Thyroid gland (tissue), 4 donors: ENCODE results near the gene TNS3. TPM values are rescaled to one million over a fixed set of nuclear protein-coding genes. Genes with fewer than 3 reads are reported as not detected.

ENCODE experiments used
- DNase-seq, 2 donors: peaks; one replicate each; pipeline ENCODE4 v3.0.0-alpha.2; 2019
- H3K27ac ChIP-seq, 3 donors: fragments of 200-600 bp; sonication (generic); 1 replicate in 2 of 3; 2 replicates in 1 of 3; pipeline ENCODE4 v1.5.1; 2016 to 2019; ENCODE audit warnings: mild to moderate bottlenecking in 1 of 3, moderate library complexity in 1 of 3
- H3K27me3 ChIP-seq: fragments of 200-600 bp; sonication (generic); one replicate; pipeline ENCODE4 v1.5.1; 2019
- H3K36me3 ChIP-seq, 2 donors: fragments of 200-600 bp; sonication (generic); one replicate each; pipeline ENCODE4 v1.5.1; 2016 to 2019
- H3K4me1 ChIP-seq, 2 donors: fragments of 200-600 bp; sonication (generic); one replicate each; pipeline ENCODE4 v1.5.1; 2017 to 2019
- H3K4me3 ChIP-seq, 3 donors: fragments of 200-600 bp; sonication (generic); replicated peaks in 1 of 3; 1 replicate in 2 of 3; 2 replicates in 1 of 3; pipeline ENCODE4 v1.5.1; 2016; ENCODE audit warnings: mild to moderate bottlenecking in 1 of 3
- H3K9me3 ChIP-seq: fragments of 200-600 bp; sonication (generic); one replicate; pipeline ENCODE4 v1.5.1; 2017
- POLR2A ChIP-seq, 2 donors: fragments of 450-650 bp; IDR thresholded peaks; one replicate each; pipeline ENCODE4 v1.6.1; 2017; ENCODE audit warnings: antibody characterized with exemption in 2 of 2, mild to moderate bottlenecking in 2 of 2, moderate library complexity in 1 of 2
- WGBS, 2 donors: methylation state at CpG; one replicate each; pipeline ENCODE4 v1.1.5; 2017; 5-methylcytosine and 5-hydroxymethylcytosine counted together
- intact Hi-C: fragments of 100-400 bp; cut with DNase I; formaldehyde crosslinking; loops from one replicate; pipeline ENCODE4 v1.15.1; 2023
- total RNA-seq, 4 donors: library from RNA; depleted of rRNA; stranded (reverse); fragments of >200 nt; gene quantifications; one replicate each; pipeline ENCODE4 v1.2.3, GENCODE V29; 2016
- TF ChIP-seq, protein P1 (sequence below), 6 experiments: fragments of 200-600 bp in 3 of 6; fragments of 450-650 bp in 3 of 6; sonication (generic) in 3 of 6; IDR thresholded peaks; one replicate each; pipeline ENCODE4 v1.5.1; 2016 to 2019; ENCODE audit warnings: antibody characterized with exemption in 6 of 6, mild to moderate bottlenecking in 2 of 6, inconsistent platforms in 1 of 6, moderate library complexity in 1 of 6

TNS3 gene
- total RNA-seq, 4 donors from 2014 or later = 65.8 to 93.0 (median 80.7) TPM

DNA sequence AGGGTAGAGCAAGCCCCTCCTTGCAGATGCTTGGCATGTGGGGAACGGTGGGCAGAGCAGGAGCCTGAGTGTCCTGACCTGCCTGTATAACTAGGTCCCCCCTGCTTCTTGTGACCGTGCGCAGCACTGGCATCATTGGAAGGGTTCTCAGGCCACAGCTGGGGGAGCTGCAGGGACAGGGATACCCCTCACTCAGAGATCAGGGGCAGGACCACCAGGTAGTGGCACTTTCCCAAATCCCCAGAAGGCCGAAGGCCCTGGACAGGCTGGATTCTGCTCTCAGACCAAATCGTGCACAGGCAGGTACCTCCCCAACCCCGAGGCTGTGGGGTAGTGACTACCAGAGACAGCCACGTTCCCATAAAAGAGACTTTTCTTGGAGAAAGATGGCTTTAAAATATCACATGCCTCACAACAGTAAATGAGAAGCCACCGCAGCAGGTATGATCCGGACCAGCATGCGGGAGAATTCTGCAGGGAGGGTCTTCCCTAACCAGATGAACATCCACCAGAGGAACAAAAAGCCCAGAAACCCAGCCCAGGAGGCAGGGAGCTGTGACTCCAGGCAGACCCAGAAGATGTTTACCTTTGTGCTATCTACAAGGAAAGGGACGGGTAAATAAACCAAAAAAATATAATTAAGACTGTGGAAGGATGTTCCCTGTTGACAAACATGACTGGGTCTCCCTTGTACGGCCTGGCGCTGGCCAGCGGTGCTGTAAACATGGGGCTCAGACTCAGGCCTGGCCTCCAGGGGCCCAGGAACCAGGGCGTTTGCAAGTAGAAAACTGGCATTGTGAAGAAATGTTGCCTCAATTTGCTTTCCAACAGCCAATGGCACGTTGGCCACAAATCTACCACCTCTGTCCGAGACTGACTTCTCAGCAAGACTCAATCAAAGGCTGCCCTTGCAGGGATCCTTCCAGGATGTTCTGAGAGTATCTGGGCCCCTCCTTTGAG, 180.0 kb downstream of the TNS3 start:
- no peak for DNase-seq
- H3K9me3 ChIP-seq = no peaks in the 10 kb centered on the region

GRCh38 chr7:47400741-47401206, 181.1 kb downstream of the TNS3 start:
- intact Hi-C loops = no loop called here
- H3K9me3 ChIP-seq = no peaks in the 10 kb centered on the region
- peaks cover 32 to 38% of the 10 kb centered on the region in 2 donors for H3K4me1 ChIP-seq
- no peak overlapping the region for H3K4me3 ChIP-seq
- peak overlapping the region; percentile 12 to 81 (median 70) for H3K27ac ChIP-seq
- H3K36me3 ChIP-seq = peaks cover 9 to 11% of the 10 kb centered on the region in 2 donors
- 59 to 68% methylated on average over 12 to 21 of the region's 21 CpGs for WGBS, 2 donors
- no peaks in the 10 kb centered on the region for H3K27me3 ChIP-seq
- TF ChIP-seq, protein P1, sequence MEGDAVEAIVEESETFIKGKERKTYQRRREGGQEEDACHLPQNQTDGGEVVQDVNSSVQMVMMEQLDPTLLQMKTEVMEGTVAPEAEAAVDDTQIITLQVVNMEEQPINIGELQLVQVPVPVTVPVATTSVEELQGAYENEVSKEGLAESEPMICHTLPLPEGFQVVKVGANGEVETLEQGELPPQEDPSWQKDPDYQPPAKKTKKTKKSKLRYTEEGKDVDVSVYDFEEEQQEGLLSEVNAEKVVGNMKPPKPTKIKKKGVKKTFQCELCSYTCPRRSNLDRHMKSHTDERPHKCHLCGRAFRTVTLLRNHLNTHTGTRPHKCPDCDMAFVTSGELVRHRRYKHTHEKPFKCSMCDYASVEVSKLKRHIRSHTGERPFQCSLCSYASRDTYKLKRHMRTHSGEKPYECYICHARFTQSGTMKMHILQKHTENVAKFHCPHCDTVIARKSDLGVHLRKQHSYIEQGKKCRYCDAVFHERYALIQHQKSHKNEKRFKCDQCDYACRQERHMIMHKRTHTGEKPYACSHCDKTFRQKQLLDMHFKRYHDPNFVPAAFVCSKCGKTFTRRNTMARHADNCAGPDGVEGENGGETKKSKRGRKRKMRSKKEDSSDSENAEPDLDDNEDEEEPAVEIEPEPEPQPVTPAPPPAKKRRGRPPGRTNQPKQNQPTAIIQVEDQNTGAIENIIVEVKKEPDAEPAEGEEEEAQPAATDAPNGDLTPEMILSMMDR (IDR thresholded peaks at IDR 0.05) = peak in 1 of 6 experiments; percentile 2
- peak in 1 of 2 donors; percentile 28 for TF ChIP-seq POLR2A (IDR thresholded peaks at IDR 0.05)
- peak; percentile 81 for DNase-seq

More for the DNA sequence above, 180.0 kb downstream of the TNS3 start:
- no peaks in the 10 kb centered on the region for H3K36me3 ChIP-seq
- intact Hi-C loops = no loop called here
- no peaks in the 10 kb centered on the region for H3K27me3 ChIP-seq
- WGBS, 2 donors = 92 to 96% methylated on average over 14 to 15 of the region's 17 CpGs
- peaks cover 43 to 49% of the 10 kb centered on the region in 2 donors for H3K4me1 ChIP-seq
- no peak for TF ChIP-seq POLR2A (IDR thresholded peaks at IDR 0.05)
- TF ChIP-seq, protein P1 (IDR thresholded peaks at IDR 0.05) = no peak
- H3K27ac ChIP-seq = peak overlapping the region; percentile 57 to 81 (median 70)
- H3K4me3 ChIP-seq = no peak overlapping the region

- Histone ChIP-seq H3K27ac (peak overlapping the region; percentile 12 to 81 (median 70)), H3K27me3 (no peaks in the 10 kb centered on the region), H3K4me1 (peaks cover 26 to 31% of the 10 kb centered on the region in 2 donors), H3K36me3 (peaks cover 16 to 18% of the 10 kb centered on the region in 2 donors), H3K9me3 (no peaks in the 10 kb centered on the region), H3K4me3 (no peak overlapping the region)
- WGBS, 2 donors = 81 to 84% methylated on average over 2 of the region's 2 CpGs
- TF ChIP-seq, protein P1 (IDR thresholded peaks at IDR 0.05) = no peak
- TF ChIP-seq POLR2A (IDR thresholded peaks at IDR 0.05) = no peak
- peak; percentile 33 to 51 for DNase-seq
- intact Hi-C loops = no loop called here
Observed at GRCh38 chr7:47400001-47400400, 181.9 kb downstream of the TNS3 start.

GRCh38 chr7:47394751-47395252, 187.1 kb downstream of the TNS3 start:
- Histone ChIP-seq H3K4me1 (peaks cover 0 to 6% of the 10 kb centered on the region in 2 donors), H3K36me3 (peaks cover 24 to 39% of the 10 kb centered on the region in 2 donors), H3K9me3 (no peaks in the 10 kb centered on the region), H3K27ac (no peak overlapping the region), H3K27me3 (no peaks in the 10 kb centered on the region), H3K4me3 (no peak overlapping the region)
- 97% methylated on average over 11 of the region's 11 CpGs for WGBS, 2 donors
- no peak for TF ChIP-seq POLR2A (IDR thresholded peaks at IDR 0.05)
- TF ChIP-seq, protein P1 (IDR thresholded peaks at IDR 0.05) = no peak
- intact Hi-C loops = no loop called here
- no peak for DNase-seq
